Mesendoderm (in vitro differentiated cells): Measurements from ENCODE around the gene MRNIP.
"Not testable (repeated sequence)": the region's sequence is repeated elsewhere in the genome, so short reads cannot be mapped to it uniquely, and the experiment has no call there.

Experiments used
- DNase-seq: peaks from one replicate; pipeline ENCODE4 v3.0.0; 2013
- H2AK5ac ChIP-seq: 2 replicates; pipeline ENCODE4 v1.6.1; 2013; ENCODE audit warnings: low read length, inconsistent platforms
- H2BK120ac ChIP-seq: 2 replicates; pipeline ENCODE4 v1.6.1; 2013; ENCODE audit warnings: low read depth, mild to moderate bottlenecking, low read length, moderate library complexity, mixed read lengths
- H2BK15ac ChIP-seq: replicated peaks from 2 replicates; pipeline ENCODE4 v1.6.1; 2013; ENCODE audit warnings: low read depth, mild to moderate bottlenecking, moderate library complexity
- H2BK5ac ChIP-seq: 2 replicates; pipeline ENCODE4 v1.6.1; 2013; ENCODE audit warnings: low read length, inconsistent platforms
- H3K18ac ChIP-seq: 2 replicates; pipeline ENCODE4 v1.6.1; 2013; ENCODE audit warnings: mild to moderate bottlenecking, low read length, mixed read lengths
- H3K23ac ChIP-seq: one replicate; pipeline ENCODE4 v1.6.1; 2013; ENCODE audit warnings: low read length
- H3K27ac ChIP-seq: 2 replicates; pipeline ENCODE4 v1.5.1; 2013; ENCODE audit warnings: low read depth, mild to moderate bottlenecking, inconsistent platforms, low read length, moderate library complexity
- H3K27me3 ChIP-seq: 2 replicates; pipeline ENCODE4 v1.6.1; 2013; ENCODE audit warnings: low read length, control low read depth, mild to moderate bottlenecking, inconsistent platforms; ENCODE audit not compliant: insufficient read depth, poor library complexity
- H3K36me3 ChIP-seq: 2 replicates; pipeline ENCODE4 v1.6.1; 2013; ENCODE audit warnings: low read length, inconsistent platforms; ENCODE audit not compliant: control insufficient read depth, insufficient read depth
- H3K4ac ChIP-seq: one replicate; pipeline ENCODE4 v1.6.1; 2013; ENCODE audit warnings: low read depth, mild to moderate bottlenecking, low read length, moderate library complexity
- H3K4me1 ChIP-seq: 2 replicates; pipeline ENCODE4 v1.6.1; 2013; ENCODE audit warnings: low read depth, low read length, inconsistent platforms; ENCODE audit not compliant: control insufficient read depth
- H3K4me2 ChIP-seq: 2 replicates; pipeline ENCODE4 v1.6.1; 2013; ENCODE audit warnings: low read length
- H3K4me3 ChIP-seq: 2 replicates; pipeline ENCODE4 v1.5.1; 2013; ENCODE audit warnings: mild to moderate bottlenecking, low read length
- H3K56ac ChIP-seq: one replicate; pipeline ENCODE4 v1.6.1; 2013; ENCODE audit warnings: low read length
- H3K79me1 ChIP-seq: 2 replicates; pipeline ENCODE4 v1.6.1; 2013; ENCODE audit warnings: low read length, inconsistent platforms
- H3K79me2 ChIP-seq: 2 replicates; pipeline ENCODE4 v1.6.1; 2013; ENCODE audit warnings: mild to moderate bottlenecking, low read length; ENCODE audit not compliant: control insufficient read depth, insufficient read depth
- H3K9ac ChIP-seq: 2 replicates; pipeline ENCODE4 v1.6.1; 2013; ENCODE audit warnings: low read length, inconsistent platforms
- H4K5ac ChIP-seq: one replicate; pipeline ENCODE4 v1.6.1; 2013; ENCODE audit warnings: low read length
- H4K8ac ChIP-seq: one replicate; pipeline ENCODE4 v1.6.1; 2013; ENCODE audit warnings: low read depth, mild to moderate bottlenecking, control low read depth, low read length, moderate library complexity
- WGBS: extraction: QIAGEN DNeasy Blood & Tissue Kit; methylation state at CpG from one replicate; pipeline ENCODE4 v1.1.7; 2013; ENCODE audit warnings: low lambda C conversion rate, missing lambda C conversion rate; ENCODE audit not compliant: insufficient coverage; ENCODE audit errors: extremely low coverage; 5-methylcytosine and 5-hydroxymethylcytosine counted together

The MRNIP gene

GRCh38 chr5:179871533-179871932 lies 12.9 kb upstream of the MRNIP start:
- H3K18ac ChIP-seq, H3K79me1 ChIP-seq, H3K56ac ChIP-seq, H3K9ac ChIP-seq, H3K27me3 ChIP-seq, H3K4me2 ChIP-seq, H2BK5ac ChIP-seq, H2BK15ac ChIP-seq, H4K5ac ChIP-seq, DNase-seq, H3K23ac ChIP-seq, H3K4me3 ChIP-seq, H3K36me3 ChIP-seq, H3K4me1 ChIP-seq, H2AK5ac ChIP-seq, H4K8ac ChIP-seq, H2BK120ac ChIP-seq, H3K79me2 ChIP-seq, H3K27ac ChIP-seq, H3K4ac ChIP-seq: not testable (repeated sequence)
- WGBS, result no CpG with 5 or more reads among the region's 14 CpGs

GRCh38 chr5:179870952-179871351 lies 12.3 kb upstream of the MRNIP start:
- no CpG with 5 or more reads among the region's 3 CpGs for WGBS
- H3K36me3 ChIP-seq, result no peaks in the 10 kb centered on the region

GRCh38 chr5:179870403-179870903 lies 11.8 kb upstream of the MRNIP start:
- Histone ChIP-seq H3K4me3 (no peak overlapping the region), H3K56ac (no peak overlapping the region), H3K4me1 (no peaks in the 10 kb centered on the region), H3K18ac (no peak overlapping the region), H2BK15ac (no peak overlapping the region), H3K4ac (no peak overlapping the region), H3K4me2 (no peak overlapping the region), H3K79me1 (no peaks in the 10 kb centered on the region), H2BK5ac (no peak overlapping the region), H3K27ac (no peak overlapping the region), H3K27me3 (no peaks in the 10 kb centered on the region), H3K9ac (no peak overlapping the region), H4K8ac (no peak overlapping the region), H2AK5ac (no peak overlapping the region), H3K36me3 (no peaks in the 10 kb centered on the region), H3K79me2 (no peaks in the 10 kb centered on the region), H3K23ac (no peak overlapping the region), H2BK120ac (no peak overlapping the region), H4K5ac (no peak overlapping the region)
- DNase-seq, result peak; percentile 80
- no CpG with 5 or more reads among the region's 17 CpGs for WGBS

More at GRCh38 chr5:179870952-179871351, 12.3 kb upstream of the MRNIP start:
- H2BK120ac ChIP-seq, result no peak overlapping the region
- no peak overlapping the region for H3K9ac ChIP-seq
- no peak overlapping the region for H2BK5ac ChIP-seq
- no peak overlapping the region for H3K4me3 ChIP-seq
- no peak overlapping the region for H2AK5ac ChIP-seq
- no peaks in the 10 kb centered on the region for H3K27me3 ChIP-seq
- H3K79me1 ChIP-seq, result no peaks in the 10 kb centered on the region
- H3K79me2 ChIP-seq, result no peaks in the 10 kb centered on the region
- no peak overlapping the region for H3K4ac ChIP-seq
- no peak overlapping the region for H3K56ac ChIP-seq
- no peak overlapping the region for H3K4me2 ChIP-seq
- no peak overlapping the region for H3K27ac ChIP-seq
- H2BK15ac ChIP-seq, result no peak overlapping the region
- no peaks in the 10 kb centered on the region for H3K4me1 ChIP-seq
- no peak overlapping the region for H3K18ac ChIP-seq
- H4K8ac ChIP-seq, result no peak overlapping the region
- H3K23ac ChIP-seq, result no peak overlapping the region
- H4K5ac ChIP-seq, result no peak overlapping the region
- DNase-seq, result no peak

- DNase-seq, result peak; percentile 34
- Histone ChIP-seq H3K4ac (no peak overlapping the region), H4K5ac (no peak overlapping the region), H3K4me2 (no peak overlapping the region), H3K27me3 (no peaks in the 10 kb centered on the region), H3K9ac (no peak overlapping the region), H3K56ac (no peak overlapping the region), H3K79me2 (no peaks in the 10 kb centered on the region), H3K4me1 (no peaks in the 10 kb centered on the region), H3K36me3 (peaks cover 2% of the 10 kb centered on the region), H3K4me3 (no peak overlapping the region), H3K79me1 (no peaks in the 10 kb centered on the region), H2BK5ac (no peak overlapping the region), H3K23ac (no peak overlapping the region), H2BK15ac (no peak overlapping the region), H2BK120ac (no peak overlapping the region), H4K8ac (no peak overlapping the region), H3K27ac (no peak overlapping the region), H3K18ac (no peak overlapping the region), H2AK5ac (no peak overlapping the region)
- WGBS, result no CpG with 5 or more reads among the region's 16 CpGs
Measured at GRCh38 chr5:179869641-179870402, 11.2 kb upstream of the MRNIP start.

GRCh38 chr5:179869101-179869500 lies 10.5 kb upstream of the MRNIP start:
- Histone ChIP-seq H2BK120ac (no peak overlapping the region), H3K18ac (no peak overlapping the region), H3K56ac (no peak overlapping the region), H3K79me2 (no peaks in the 10 kb centered on the region), H3K27ac (no peak overlapping the region), H3K4me1 (no peaks in the 10 kb centered on the region), H3K4me3 (no peak overlapping the region), H3K9ac (no peak overlapping the region), H3K36me3 (peaks cover 2% of the 10 kb centered on the region), H3K23ac (no peak overlapping the region), H4K8ac (no peak overlapping the region), H3K4me2 (no peak overlapping the region), H2BK15ac (no peak overlapping the region), H2BK5ac (no peak overlapping the region), H2AK5ac (no peak overlapping the region), H3K27me3 (no peaks in the 10 kb centered on the region), H3K79me1 (no peaks in the 10 kb centered on the region), H3K4ac (no peak overlapping the region), H4K5ac (no peak overlapping the region)
- DNase-seq, result no peak
- WGBS, result no CpG with 5 or more reads among the region's 5 CpGs

- no peak overlapping the region for H2BK5ac ChIP-seq
- H3K4me3 ChIP-seq, result no peak overlapping the region
- no peaks in the 10 kb centered on the region for H3K79me1 ChIP-seq
- no peaks in the 10 kb centered on the region for H3K27me3 ChIP-seq
- no peak overlapping the region for H3K4ac ChIP-seq
- DNase-seq, result no peak
- no peak overlapping the region for H3K27ac ChIP-seq
- H2BK15ac ChIP-seq, result no peak overlapping the region
- no peaks in the 10 kb centered on the region for H3K79me2 ChIP-seq
- H3K36me3 ChIP-seq, result peaks cover 2% of the 10 kb centered on the region
- no peak overlapping the region for H3K4me2 ChIP-seq
- H3K23ac ChIP-seq, result no peak overlapping the region
- no CpG with 5 or more reads among the region's 14 CpGs for WGBS
- no peak overlapping the region for H2BK120ac ChIP-seq
- H3K4me1 ChIP-seq, result no peaks in the 10 kb centered on the region
- no peak overlapping the region for H3K18ac ChIP-seq
- no peak overlapping the region for H4K8ac ChIP-seq
- H4K5ac ChIP-seq, result no peak overlapping the region
- no peak overlapping the region for H2AK5ac ChIP-seq
- no peak overlapping the region for H3K9ac ChIP-seq
- no peak overlapping the region for H3K56ac ChIP-seq
Measured at GRCh38 chr5:179868541-179868940, 9.9 kb upstream of the MRNIP start.
